Erythroblast (primary cell): ENCODE data around the gene TMEM8B.

Experiments
- GATA1 ChIP-seq: IDR thresholded peaks from 2 replicates; pipeline ENCODE4 v1.6.1; 2011; ENCODE audit warnings: low read depth, mild to moderate bottlenecking, control low read depth, low read length, moderate library complexity
- POLR2A ChIP-seq: IDR thresholded peaks from 2 replicates; pipeline ENCODE4 v1.6.1; 2011; ENCODE audit warnings: mild to moderate bottlenecking, low read length

- TF ChIP-seq POLR2A (peak; percentile 15), GATA1 (no peak)
These were observed 7.6 kb downstream of the TMEM8B start for GRCh38 chr9:35836595-35836994.
